Hepatocyte (in vitro differentiated cells): Measurements from ENCODE around the gene ADAM33.

ENCODE experiments used
- EZH2 ChIP-seq: fragments of 200-600 bp; sonication (generic); IDR thresholded peaks from 2 replicates; pipeline ENCODE4 v1.6.1; 2016; ENCODE audit warnings: antibody characterized with exemption, mild to moderate bottlenecking, borderline replicate concordance
- EZH2phosphoT487 ChIP-seq: fragments of 200-600 bp; sonication (generic); IDR thresholded peaks from one replicate; pipeline ENCODE4 v1.6.1; 2018; ENCODE audit warnings: antibody characterized with exemption, mild to moderate bottlenecking, low read depth, moderate library complexity; ENCODE audit not compliant: unreplicated experiment, severe bottlenecking
- TF ChIP-seq, protein P1 (sequence below): fragments of 200-600 bp; sonication (generic); IDR thresholded peaks from 2 replicates; pipeline ENCODE4 v1.5.1; 2016; ENCODE audit warnings: antibody characterized with exemption, mild to moderate bottlenecking; ENCODE audit not compliant: poor library complexity

DNA sequence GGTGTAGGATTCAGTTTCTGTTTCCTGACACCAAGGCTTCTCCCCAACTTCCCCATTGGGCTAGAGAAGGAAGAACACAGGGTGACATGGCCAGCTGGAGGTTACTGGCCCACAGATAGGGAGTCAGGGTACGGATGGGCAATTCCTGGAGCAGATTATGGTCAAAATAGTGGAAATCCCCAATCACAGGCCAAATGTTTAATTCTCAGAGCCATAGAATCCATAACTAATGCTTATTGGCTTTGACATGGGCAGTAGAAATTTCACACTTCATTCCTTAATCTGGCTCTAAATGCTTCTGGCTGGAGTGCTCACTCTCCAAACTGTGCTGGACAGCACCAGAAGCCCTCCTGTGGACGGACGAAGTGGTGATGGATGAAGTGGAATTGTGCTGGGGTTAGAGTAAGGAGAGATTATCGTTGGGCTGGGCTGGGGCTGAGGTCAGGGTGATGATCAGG, 29.7 kb upstream of the ADAM33 start:
- TF ChIP-seq, protein P1, sequence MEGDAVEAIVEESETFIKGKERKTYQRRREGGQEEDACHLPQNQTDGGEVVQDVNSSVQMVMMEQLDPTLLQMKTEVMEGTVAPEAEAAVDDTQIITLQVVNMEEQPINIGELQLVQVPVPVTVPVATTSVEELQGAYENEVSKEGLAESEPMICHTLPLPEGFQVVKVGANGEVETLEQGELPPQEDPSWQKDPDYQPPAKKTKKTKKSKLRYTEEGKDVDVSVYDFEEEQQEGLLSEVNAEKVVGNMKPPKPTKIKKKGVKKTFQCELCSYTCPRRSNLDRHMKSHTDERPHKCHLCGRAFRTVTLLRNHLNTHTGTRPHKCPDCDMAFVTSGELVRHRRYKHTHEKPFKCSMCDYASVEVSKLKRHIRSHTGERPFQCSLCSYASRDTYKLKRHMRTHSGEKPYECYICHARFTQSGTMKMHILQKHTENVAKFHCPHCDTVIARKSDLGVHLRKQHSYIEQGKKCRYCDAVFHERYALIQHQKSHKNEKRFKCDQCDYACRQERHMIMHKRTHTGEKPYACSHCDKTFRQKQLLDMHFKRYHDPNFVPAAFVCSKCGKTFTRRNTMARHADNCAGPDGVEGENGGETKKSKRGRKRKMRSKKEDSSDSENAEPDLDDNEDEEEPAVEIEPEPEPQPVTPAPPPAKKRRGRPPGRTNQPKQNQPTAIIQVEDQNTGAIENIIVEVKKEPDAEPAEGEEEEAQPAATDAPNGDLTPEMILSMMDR = no peak
- no peak for TF ChIP-seq EZH2phosphoT487
- TF ChIP-seq EZH2 = no peak
